ENCODE results near the gene GPR153. TPM values are rescaled to one million over a fixed set of nuclear protein-coding genes. Genes with fewer than 3 reads are reported as not detected.

The GPR153 gene
- total and polyA plus RNA-seq, 4 donors, result 0.37 to 5.9 (median 2.7) TPM

- WGBS, result 89% methylated on average over 19 of the region's 19 CpGs
- Histone ChIP-seq H3K9ac (ENCODE audit: low read depth in 1 of 2, low read length in 2 of 2) (no peak overlapping the region), H3K4me1 (ENCODE audit: control insufficient read depth in 4 of 4, insufficient read depth in 4 of 4, low read length in 3 of 4) (peaks cover 3 to 29% (median 12%) of the 10 kb centered on the region in 4 donors), H3K36me3 (ENCODE audit: control insufficient read depth in 4 of 4, insufficient read depth in 3 of 4, low read depth in 1 of 4, low read length in 3 of 4) (peaks cover 0 to 8% (median 5%) of the 10 kb centered on the region in 4 donors), H3K4me3 (ENCODE audit: low read depth in 1 of 3, low read length in 3 of 3) (no peak overlapping the region), H3K9me3 (ENCODE audit: control insufficient read depth in 4 of 4, low read length in 3 of 4) (no peaks in the 10 kb centered on the region), H3K27me3 (ENCODE audit: control insufficient read depth in 4 of 4, insufficient read depth in 4 of 4, low read length in 3 of 4) (no peaks in the 10 kb centered on the region), H3K27ac (ENCODE audit: low read depth in 1 of 2, low read length in 2 of 2) (no peak overlapping the region)
- TF ChIP-seq SP1 (IDR thresholded peaks at IDR 0.05), result no peak
- no peak for TF ChIP-seq HNF4A (conservative IDR thresholded peaks at IDR 0.05)
- TF ChIP-seq REST (IDR thresholded peaks at IDR 0.05), result no peak
- TF ChIP-seq NR2F2 (IDR thresholded peaks at IDR 0.05), result no peak
- no peak for TF ChIP-seq EGR1 (IDR thresholded peaks at IDR 0.05; ENCODE audit: low read depth in 2 of 2)
- TF ChIP-seq GABPA (IDR thresholded peaks at IDR 0.05 in 1 of 2, conservative IDR thresholded peaks at IDR 0.05 in 1 of 2), result no peak
- no peak for TF ChIP-seq RXRA (IDR thresholded peaks at IDR 0.05)
- no peak for TF ChIP-seq MAX (IDR thresholded peaks at IDR 0.05)
- no peak for TF ChIP-seq CTCF (IDR thresholded peaks at IDR 0.05; ENCODE audit: low read depth, low read length, missing input control)
- TF ChIP-seq ZBTB33 (IDR thresholded peaks at IDR 0.05), result no peak
- no peak for TF ChIP-seq RAD21 (IDR thresholded peaks at IDR 0.05)
- no peak for TF ChIP-seq HNF4G (IDR thresholded peaks at IDR 0.05)
- no peak for TF ChIP-seq JUND (IDR thresholded peaks at IDR 0.05)
- TF ChIP-seq FOXA2 (IDR thresholded peaks at IDR 0.05), result no peak
- TF ChIP-seq YY1 (IDR thresholded peaks at IDR 0.05), result no peak
- no peak for TF ChIP-seq TAF1 (conservative IDR thresholded peaks at IDR 0.05)
- DNase-seq (ENCODE audit: low spot score), result no peak
These were observed 53.6 kb downstream of the GPR153 start for GRCh38 chr1:6207075-6207885.

Measured in liver (tissue), 9 donors.